Measurements from ENCODE around the gene ALG8. TPM values are rescaled to one million over a fixed set of nuclear protein-coding genes. Genes with fewer than 3 reads are reported as not detected.

Gene ALG8
- total and polyA plus RNA-seq, 2 of the 8 experiments (the other 6 are each of a cell fraction or from before 2014, with no cell fraction given): 66.7 to 84.3 TPM

DNA sequence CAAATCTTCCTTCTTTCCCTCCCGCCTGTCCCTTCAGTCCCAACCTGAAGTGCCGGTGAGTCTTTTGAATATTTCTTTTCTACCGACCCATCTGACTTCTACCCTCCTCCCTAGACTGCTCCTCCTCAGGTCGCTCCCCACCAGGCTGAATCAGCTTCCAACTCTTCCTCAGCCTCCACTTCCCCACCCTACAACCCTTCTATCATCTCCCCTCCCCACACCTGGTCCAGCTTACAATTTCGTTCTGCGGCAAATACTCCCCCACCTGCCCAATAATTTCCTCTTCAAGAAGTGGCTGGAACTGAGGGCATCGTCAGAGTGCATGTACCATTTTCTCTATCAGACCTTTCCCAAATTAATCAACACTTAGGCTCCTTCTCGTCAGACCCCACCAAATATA lies 57.3 kb downstream of the ALG8 start (continued):
- TF ChIP-seq NANOG (IDR thresholded peaks at IDR 0.05; ENCODE audit: insufficient read depth, low read depth, low read length, poor library complexity, severe bottlenecking): no peak
